GM19467 (cell line): ENCODE measurements around the gene ATRX.
"Not testable (repeated sequence)": the region's sequence is repeated elsewhere in the genome, so short reads cannot be mapped to it uniquely, and the experiment has no call there.

Experiments used
- ATAC-seq: cut with Tn5 transposase; IDR thresholded peaks from one replicate; pipeline ENCODE4 v1.9.1; 2021; ENCODE audit warnings: mild to moderate bottlenecking, moderate library complexity; ENCODE audit not compliant: unreplicated experiment

Gene ATRX

DNA sequence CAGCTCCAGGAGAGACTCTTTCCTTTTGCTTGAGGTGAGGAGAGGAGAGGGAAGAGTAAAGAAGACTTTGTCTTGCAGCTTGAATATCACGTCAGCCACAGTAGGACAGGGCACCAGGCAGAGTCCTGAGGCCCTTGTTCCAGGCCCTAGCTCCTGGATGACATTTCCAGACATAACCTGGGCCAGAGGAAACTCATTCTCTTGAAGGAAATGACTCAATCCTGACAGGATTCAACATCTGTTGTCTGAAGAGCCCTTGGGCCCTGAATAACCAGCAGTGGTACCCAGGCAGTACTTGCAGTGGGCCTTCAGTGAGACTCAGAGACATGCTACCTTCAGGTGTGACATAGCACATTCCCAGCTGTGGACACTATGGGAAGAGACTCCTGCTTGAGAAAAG is 276.0 kb downstream of the ATRX start:
- ATAC-seq: no peak

DNA sequence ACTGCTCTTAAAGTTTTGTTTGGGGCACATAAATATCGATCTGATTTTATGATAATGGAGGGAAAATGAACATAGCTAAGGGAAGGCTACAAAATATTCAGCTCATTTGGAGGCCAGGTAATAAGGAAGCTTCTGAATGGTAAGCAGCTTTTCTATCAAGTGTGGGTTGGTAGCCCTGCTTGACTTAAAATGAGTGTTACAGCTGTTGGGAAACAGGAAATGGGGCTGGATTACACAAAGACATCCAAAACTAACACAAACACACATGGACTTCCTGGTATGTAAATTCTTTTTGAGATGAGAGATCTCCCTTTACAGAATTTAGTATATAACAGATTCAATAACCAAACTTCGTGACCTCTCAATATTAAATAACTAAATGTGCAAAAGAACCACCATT is 280.8 kb downstream of the ATRX start:
- no peak for ATAC-seq

DNA sequence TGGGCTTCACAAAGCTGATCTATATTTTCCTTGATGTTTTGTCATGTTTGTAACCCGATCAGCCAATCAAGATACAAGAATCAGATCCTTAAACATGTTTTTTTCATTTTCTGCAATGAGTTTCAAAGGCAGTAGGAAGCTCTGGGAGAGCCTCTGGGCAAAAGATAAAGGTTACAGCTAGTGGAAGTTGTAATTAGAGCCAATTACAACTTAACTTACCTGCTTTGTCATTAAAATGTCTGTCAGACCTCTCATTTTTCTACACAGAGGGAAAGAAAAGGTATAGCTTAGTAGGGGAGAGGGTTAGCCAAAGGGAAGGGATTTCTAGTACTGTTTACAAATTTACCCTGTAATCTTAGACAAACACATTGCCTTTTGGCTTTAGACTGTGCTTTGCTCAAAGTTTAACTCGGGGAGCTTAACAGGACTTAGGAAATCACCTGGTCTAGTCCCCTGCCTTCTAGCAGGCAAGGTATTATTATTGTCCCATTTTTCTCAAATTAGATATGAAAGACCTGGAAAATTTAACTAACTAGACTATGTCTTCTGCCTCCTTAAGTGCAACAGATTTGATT is 283.0 kb downstream of the ATRX start:
- no peak for ATAC-seq

DNA sequence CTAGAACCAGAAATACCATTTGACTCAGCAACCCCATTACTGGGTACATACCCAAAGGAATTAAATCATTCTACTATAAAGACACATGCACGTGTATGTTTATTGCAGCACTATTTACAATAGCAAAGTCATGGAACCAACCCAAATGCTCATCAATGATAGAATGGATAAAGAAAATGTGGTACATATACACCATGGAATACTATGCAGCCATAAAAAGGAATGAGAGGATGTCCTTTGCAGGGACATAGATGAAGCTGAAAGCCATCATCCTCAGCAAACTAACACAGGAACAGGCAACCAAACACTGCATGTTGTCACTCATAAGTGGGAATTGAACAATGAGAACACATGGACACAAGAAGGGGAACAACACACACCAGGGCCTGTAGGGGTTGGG is 285.9 kb downstream of the ATRX start:
- not testable (repeated sequence) for ATAC-seq

DNA sequence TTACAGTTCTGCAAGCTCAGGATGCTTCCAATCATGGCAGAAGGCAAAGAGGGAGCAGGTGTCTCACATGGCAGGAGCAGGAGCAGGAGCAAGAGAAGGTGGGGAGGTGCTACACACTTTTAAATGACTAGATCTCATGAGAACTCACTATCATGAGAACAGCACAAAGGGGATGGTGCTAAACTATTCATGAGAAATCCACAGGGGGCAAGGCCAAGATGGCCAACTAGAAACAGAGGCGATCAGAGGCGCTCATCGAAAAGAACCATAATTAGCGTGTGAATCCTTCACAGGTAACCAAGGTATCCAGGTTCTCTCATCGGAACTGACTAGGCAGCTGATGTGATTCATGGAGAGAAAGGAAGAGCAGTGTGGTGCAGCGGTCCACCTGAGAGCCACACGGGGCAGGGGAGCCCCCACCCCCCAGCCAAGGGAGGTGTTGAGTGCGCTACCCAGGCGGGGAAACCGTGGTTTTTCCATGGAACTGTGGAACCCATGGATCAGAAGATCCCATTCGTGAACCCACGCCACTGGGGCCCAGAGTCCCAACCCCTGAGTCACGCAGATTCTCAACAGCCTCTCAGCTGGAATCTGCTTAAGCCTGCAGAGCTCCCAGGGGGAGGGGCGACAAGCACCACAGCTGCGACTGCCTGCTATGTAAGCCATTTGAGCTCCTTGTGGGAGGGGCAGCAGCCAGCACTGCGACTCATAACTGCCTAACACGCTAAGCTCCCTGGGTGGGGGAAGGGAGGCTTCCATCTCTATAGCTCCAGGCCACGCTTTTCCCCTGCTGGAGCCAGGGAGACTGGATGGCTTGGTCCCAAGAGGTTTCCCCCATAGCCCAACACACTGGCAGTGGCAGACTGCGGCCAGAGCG is 292.1 kb downstream of the ATRX start:
- ATAC-seq: no peak

DNA sequence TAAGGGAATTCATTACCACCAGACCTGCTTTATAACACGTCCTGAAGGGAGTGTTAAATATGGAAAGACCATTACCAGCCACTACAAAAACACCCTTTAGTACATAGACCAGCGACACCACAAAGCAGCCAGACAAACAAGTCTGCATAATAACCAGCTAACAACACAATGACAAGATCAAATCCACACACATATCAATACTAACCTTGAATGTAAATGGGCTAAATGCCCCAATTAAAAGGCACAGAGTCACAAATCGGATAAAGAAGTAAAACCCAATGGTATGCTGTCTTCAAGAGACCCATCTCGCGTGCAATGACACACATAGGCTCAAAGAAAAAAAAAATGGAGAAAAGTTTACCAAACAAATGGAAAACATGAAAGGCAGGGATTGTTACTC is 302.0 kb downstream of the ATRX start:
- no peak for ATAC-seq

DNA sequence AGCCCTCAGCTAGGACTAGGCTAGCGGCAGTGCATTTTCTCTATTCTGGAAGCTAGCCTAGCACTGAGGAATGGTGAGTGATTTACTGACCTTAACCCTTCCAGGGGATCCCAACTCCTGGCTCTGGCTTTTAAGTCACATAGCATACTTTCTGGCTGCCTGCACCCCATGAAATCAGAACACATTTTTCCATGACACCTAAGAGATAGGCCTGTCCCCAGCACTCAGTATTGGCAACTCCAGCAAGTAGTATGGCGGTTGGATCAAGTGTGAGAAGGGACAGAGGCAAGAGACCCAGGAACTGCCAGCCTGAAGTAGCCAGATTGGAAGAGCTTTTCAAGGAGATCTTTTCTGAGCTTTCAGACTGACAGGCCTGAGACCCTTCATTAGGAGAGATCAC is 330.6 kb downstream of the ATRX start:
- no peak for ATAC-seq
